ENCODE results near the gene ZBTB5. TPM values are rescaled to one million over a fixed set of nuclear protein-coding genes. Genes with fewer than 3 reads are reported as not detected.
"Not testable (repeated sequence)": the region's sequence is repeated elsewhere in the genome, so short reads cannot be mapped to it uniquely, and the experiment has no call there.

Gene ZBTB5
- total RNA-seq, 2 experiments from 2014 or later: 10.0 to 10.2 TPM

- H3K4me3 Mint-ChIP-seq; H3K27ac Mint-ChIP-seq; H3K4me1 Mint-ChIP-seq; H3K36me3 Mint-ChIP-seq (ENCODE audit: low read depth); DNase-seq; POLR2A ChIA-PET: not testable (repeated sequence)
- H3K9me3 Mint-ChIP-seq: peaks cover 10% of the 10 kb centered on the region
- H3K27me3 Mint-ChIP-seq: peaks cover 36% of the 10 kb centered on the region
- CTCF ChIA-PET: interaction anchor here (0.7 kb wide), 1 partner anchor 30 kb away, joined by 3 read pairs; no protein-coding TSS in a partner anchor
Measured at GRCh38 chr9:37477987-37478619, 12.9 kb upstream of the ZBTB5 start.

DNA sequence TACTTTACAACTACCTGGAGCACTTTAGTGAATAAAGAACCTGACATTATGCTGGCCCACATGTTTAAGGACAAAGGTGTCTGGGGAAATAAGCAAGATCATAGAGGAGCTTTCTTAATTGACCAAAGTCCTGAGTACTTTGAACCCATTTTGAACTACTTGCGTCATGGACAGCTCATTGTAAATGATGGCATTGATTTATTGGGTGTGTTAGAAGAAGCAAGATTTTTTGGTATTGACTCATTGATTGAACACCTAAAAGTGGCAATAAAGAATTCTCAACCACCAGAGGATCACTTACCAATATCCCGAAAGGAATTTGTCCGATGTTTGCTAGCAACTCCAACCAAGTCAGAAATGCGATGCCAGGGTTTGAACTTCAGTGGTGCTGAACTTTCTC is 12.2 kb upstream of the ZBTB5 start:
- H3K27ac Mint-ChIP-seq; H3K4me1 Mint-ChIP-seq; H3K36me3 Mint-ChIP-seq (ENCODE audit: low read depth); POLR2A ChIA-PET; H3K4me3 Mint-ChIP-seq; DNase-seq: not testable (repeated sequence)
- Mint-ChIP-seq H3K9me3 (peaks cover 10% of the 10 kb centered on the region), H3K27me3 (peaks cover 36% of the 10 kb centered on the region)
- CTCF ChIA-PET: interaction anchor here (0.6 kb wide), 1 partner anchor 880 kb away, joined by 5 read pairs; no protein-coding TSS in a partner anchor

- H3K27ac Mint-ChIP-seq: no peak overlapping the region
- ChIA-PET POLR2A (no interaction called here), CTCF (interaction anchor here (0.6 kb wide), 1 partner anchor 879 kb away, joined by 5 read pairs; no protein-coding TSS in a partner anchor)
- H3K4me1 Mint-ChIP-seq: peaks cover 7% of the 10 kb centered on the region
- H3K4me3 Mint-ChIP-seq: no peak overlapping the region
- H3K27me3 Mint-ChIP-seq: peaks cover 36% of the 10 kb centered on the region
- H3K9me3 Mint-ChIP-seq: peaks cover 10% of the 10 kb centered on the region
- no peak for DNase-seq
- H3K36me3 Mint-ChIP-seq (ENCODE audit: low read depth): no peaks in the 10 kb centered on the region
Measured at GRCh38 chr9:37476930-37477329, 11.7 kb upstream of the ZBTB5 start.

- peaks cover 25% of the 10 kb centered on the region for H3K27me3 Mint-ChIP-seq
- H3K4me1 Mint-ChIP-seq: peaks cover 11% of the 10 kb centered on the region
- POLR2A ChIA-PET: no interaction called here
- DNase-seq: no peak
- CTCF ChIA-PET: no interaction called here
- no peak overlapping the region for H3K27ac Mint-ChIP-seq
- H3K4me3 Mint-ChIP-seq: no peak overlapping the region
- H3K36me3 Mint-ChIP-seq (ENCODE audit: low read depth): no peaks in the 10 kb centered on the region
- peaks cover 10% of the 10 kb centered on the region for H3K9me3 Mint-ChIP-seq
Measured at GRCh38 chr9:37474438-37474837, 9.2 kb upstream of the ZBTB5 start.

DNA sequence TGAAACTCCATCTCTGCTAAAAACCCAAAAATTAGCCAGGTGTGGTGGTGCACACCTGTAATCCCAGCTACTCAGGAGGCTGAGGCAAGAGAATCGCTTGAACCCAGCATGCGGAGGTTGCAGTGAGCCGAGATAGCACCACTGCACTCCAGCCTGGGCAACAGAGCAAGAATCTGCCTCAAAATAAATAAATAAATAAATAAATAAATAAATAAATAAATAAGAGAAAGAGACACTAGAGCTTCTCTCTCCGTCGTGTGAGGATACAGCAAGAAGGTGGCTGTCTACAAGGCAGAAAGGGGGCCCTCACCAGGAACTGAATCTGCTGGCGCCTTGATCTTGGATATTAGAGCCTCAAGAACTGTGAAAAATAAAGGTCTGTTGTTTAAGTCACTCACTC is 8.7 kb upstream of the ZBTB5 start:
- Mint-ChIP-seq H3K9me3 (peaks cover 10% of the 10 kb centered on the region), H3K4me1 (peaks cover 11% of the 10 kb centered on the region), H3K27me3 (peaks cover 23% of the 10 kb centered on the region)
- H3K4me3 Mint-ChIP-seq; H3K27ac Mint-ChIP-seq; POLR2A ChIA-PET; CTCF ChIA-PET; H3K36me3 Mint-ChIP-seq (ENCODE audit: low read depth); DNase-seq: not testable (repeated sequence)

DNA sequence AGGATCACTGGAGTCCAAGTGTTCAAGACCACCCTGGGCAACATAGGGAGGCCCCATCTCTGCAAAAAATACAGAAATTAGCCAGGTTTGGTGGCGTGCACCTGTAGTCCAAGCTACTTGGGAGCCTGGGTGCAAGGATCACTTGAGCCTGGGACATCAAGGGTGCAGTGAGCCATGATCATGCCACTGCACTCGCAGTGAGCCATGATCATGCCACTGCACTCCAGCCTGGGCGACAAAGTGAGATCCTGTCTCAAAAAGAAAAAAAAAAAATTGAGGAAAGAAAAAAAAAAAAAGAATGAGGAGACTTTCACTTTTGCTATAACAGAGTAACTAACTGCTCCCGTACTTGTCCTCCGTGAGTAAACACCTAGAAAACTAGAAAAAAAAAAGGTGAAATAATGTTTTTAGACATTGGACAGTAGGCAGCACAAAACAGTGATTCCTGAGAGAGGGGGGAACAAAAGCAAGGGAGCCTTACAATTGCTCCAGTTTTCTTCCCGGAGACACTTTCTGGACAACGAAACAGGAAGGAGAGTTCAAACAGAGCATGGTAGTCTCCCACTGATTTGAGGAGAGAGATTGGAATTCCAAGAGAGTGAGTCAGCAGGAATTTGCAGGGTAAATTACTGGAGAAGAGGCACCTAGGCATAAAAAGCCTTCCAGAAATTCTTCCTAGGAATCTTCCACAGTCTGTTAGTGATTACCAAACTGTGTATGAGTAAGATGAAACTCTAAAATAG is 6.9 kb upstream of the ZBTB5 start:
- H3K4me1 Mint-ChIP-seq: peaks cover 11% of the 10 kb centered on the region
- peak overlapping the region; percentile 85 for H3K27ac Mint-ChIP-seq
- H3K4me3 Mint-ChIP-seq: peak overlapping the region; percentile 64
- peaks cover 8% of the 10 kb centered on the region for H3K27me3 Mint-ChIP-seq
- ChIA-PET CTCF (no interaction called here), POLR2A (no interaction called here)
- no peaks in the 10 kb centered on the region for H3K36me3 Mint-ChIP-seq (ENCODE audit: low read depth)
- no peak for DNase-seq
- H3K9me3 Mint-ChIP-seq: peaks cover 10% of the 10 kb centered on the region

DNA sequence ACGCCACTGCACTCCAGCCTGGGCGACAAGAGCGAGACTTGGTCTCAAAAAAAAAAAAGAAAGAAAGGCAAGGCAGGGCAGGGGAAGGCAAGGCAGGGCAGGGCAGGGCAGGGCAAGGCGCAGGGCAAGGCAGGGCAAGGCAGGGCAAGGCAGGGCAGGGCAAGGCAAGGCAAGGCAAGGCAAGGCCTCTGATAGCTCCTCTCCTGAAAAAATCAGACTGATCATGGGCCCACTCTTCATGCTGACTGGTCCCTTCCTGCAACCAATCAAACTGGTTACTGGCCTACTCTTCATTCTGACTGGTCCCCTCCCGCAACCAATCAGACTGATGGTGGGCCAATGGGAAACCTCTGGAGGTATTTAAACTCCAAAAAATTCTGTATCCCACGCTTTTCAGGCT is 3.4 kb upstream of the ZBTB5 start:
- H3K9me3 Mint-ChIP-seq: peaks cover 3% of the 10 kb centered on the region
- ChIA-PET CTCF (interaction anchor here (0.7 kb wide), 1 partner anchor 499 kb away, joined by 3 read pairs; no protein-coding TSS in a partner anchor), POLR2A (no interaction called here)
- no peak overlapping the region for H3K4me3 Mint-ChIP-seq
- peaks cover 35% of the 10 kb centered on the region for H3K4me1 Mint-ChIP-seq
- H3K27me3 Mint-ChIP-seq: no peaks in the 10 kb centered on the region
- no peaks in the 10 kb centered on the region for H3K36me3 Mint-ChIP-seq (ENCODE audit: low read depth)
- DNase-seq: no peak
- H3K27ac Mint-ChIP-seq: no peak overlapping the region

- POLR2A ChIA-PET, H3K4me3 Mint-ChIP-seq: not testable (repeated sequence)
- H3K4me1 Mint-ChIP-seq: peaks cover 44% of the 10 kb centered on the region
Measured at GRCh38 chr9:37467530-37467929, 2.3 kb upstream of the ZBTB5 start.

GRCh38 chr9:37466037-37466709 is 923 bp upstream of the ZBTB5 start:
- Mint-ChIP-seq H3K27me3 (no peaks in the 10 kb centered on the region), H3K27ac (peak overlapping the region; percentile 98), H3K4me3 (peak overlapping the region; percentile 96), H3K4me1 (peaks cover 41% of the 10 kb centered on the region), H3K9me3 (no peaks in the 10 kb centered on the region), H3K36me3 (ENCODE audit: low read depth) (peaks cover 1% of the 10 kb centered on the region)
- ChIA-PET POLR2A (interaction anchor here (1.7 kb wide), 1 partner anchor 19 kb away, joined by 4 read pairs; the partner anchor contains the start of gene POLR1E), CTCF (no interaction called here)
- peak; percentile 20 for DNase-seq

More at GRCh38 chr9:37467530-37467929, 2.3 kb upstream of the ZBTB5 start:
- not testable (repeated sequence) for H3K9me3 Mint-ChIP-seq; H3K36me3 Mint-ChIP-seq (ENCODE audit: low read depth); H3K27me3 Mint-ChIP-seq; DNase-seq; H3K27ac Mint-ChIP-seq
- CTCF ChIA-PET: interaction anchor here (0.7 kb wide), 1 partner anchor 271 kb away, joined by 3 read pairs; no protein-coding TSS in a partner anchor

DNA sequence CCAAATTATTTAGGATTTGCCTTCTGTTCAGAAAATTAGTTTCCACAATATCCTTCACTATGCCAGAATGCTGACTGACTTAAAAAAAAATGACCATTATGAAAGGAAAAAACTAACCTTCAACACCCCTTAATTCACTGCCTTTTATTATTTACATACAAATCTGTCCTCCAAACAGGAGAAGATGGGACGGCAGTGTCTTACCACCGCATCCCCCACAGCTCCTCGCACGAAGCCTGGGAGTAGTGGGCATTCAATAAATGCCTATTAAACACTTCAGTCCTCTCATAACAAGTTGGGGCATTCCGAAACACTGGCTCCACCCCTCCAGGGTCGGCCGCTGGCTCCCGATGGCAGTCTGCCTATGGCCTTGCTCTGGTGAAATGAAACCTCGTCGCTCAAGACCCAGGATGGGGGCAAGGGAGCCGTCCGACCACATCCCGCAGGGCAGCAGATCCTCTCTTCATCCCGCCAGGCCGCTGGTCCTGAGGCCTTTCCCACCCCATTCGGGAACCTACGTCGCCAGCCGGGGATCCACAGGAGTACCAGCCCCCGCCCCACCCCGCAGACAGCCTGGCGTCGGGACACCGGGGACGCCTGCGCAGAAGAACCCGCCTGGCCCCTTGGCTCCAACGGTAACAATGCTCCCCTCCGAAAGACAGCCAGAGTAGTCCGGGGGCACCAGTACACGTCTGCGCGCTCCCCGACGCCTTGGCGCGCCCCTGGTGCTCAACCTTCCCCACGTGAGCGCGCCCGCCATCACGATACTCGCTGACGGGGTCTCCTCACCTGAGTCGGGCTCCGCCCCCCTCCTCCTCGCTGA is 613 bp downstream of the ZBTB5 start:
- Mint-ChIP-seq H3K4me3 (peak overlapping the region; percentile 96), H3K9me3 (no peaks in the 10 kb centered on the region), H3K4me1 (peaks cover 42% of the 10 kb centered on the region), H3K27me3 (no peaks in the 10 kb centered on the region), H3K36me3 (ENCODE audit: low read depth) (peaks cover 1% of the 10 kb centered on the region), H3K27ac (peak overlapping the region; percentile 98)
- ChIA-PET POLR2A (interaction anchor here (1.7 kb wide), 1 partner anchor 21 kb away, joined by 4 read pairs; the partner anchor contains the start of gene POLR1E), CTCF (interaction anchor here (0.8 kb wide), 1 partner anchor 14 kb away, joined by 3 read pairs; no protein-coding TSS in a partner anchor)
- peak; percentile 61 for DNase-seq

- H3K4me1 Mint-ChIP-seq: peaks cover 42% of the 10 kb centered on the region
- DNase-seq: no peak
- H3K27me3 Mint-ChIP-seq: no peaks in the 10 kb centered on the region
- H3K36me3 Mint-ChIP-seq (ENCODE audit: low read depth): peaks cover 1% of the 10 kb centered on the region
- POLR2A ChIA-PET: no interaction called here
- peak overlapping the region; percentile 96 for H3K4me3 Mint-ChIP-seq
- H3K9me3 Mint-ChIP-seq: no peaks in the 10 kb centered on the region
- CTCF ChIA-PET: no interaction called here
- H3K27ac Mint-ChIP-seq: peak overlapping the region; percentile 98
Measured at GRCh38 chr9:37464006-37464405, 1.2 kb downstream of the ZBTB5 start.

DNA sequence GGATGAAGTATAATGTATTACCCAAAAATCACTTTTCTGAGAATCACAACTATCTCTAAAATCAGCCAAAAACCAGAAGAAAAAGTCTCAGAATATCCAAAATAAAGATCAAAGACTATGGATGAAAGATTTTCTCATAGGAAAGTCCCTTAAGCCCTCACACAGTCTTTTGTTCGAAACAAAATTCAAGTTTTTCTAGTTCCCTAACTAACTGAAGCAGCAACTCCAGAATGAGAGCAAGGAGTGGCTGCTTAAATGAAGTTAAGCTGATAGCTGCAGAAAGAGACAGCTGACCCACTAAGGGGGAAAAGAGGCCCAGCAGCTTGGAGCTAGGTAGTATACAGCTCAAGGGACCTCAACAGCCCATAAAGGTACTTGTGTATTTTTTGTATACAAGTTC is 8.4 kb downstream of the ZBTB5 start:
- Mint-ChIP-seq H3K4me1 (peaks cover 11% of the 10 kb centered on the region), H3K9me3 (no peaks in the 10 kb centered on the region), H3K4me3 (no peak overlapping the region), H3K36me3 (ENCODE audit: low read depth) (peaks cover 4% of the 10 kb centered on the region), H3K27ac (no peak overlapping the region), H3K27me3 (no peaks in the 10 kb centered on the region)
- DNase-seq: no peak
- ChIA-PET POLR2A (no interaction called here), CTCF (interaction anchor here (1.6 kb wide), 1 partner anchor 32 kb away, joined by 4 read pairs; no protein-coding TSS in a partner anchor)
